ENCODE measurements around the gene RNPEPL1.

Gene RNPEPL1

DNA sequence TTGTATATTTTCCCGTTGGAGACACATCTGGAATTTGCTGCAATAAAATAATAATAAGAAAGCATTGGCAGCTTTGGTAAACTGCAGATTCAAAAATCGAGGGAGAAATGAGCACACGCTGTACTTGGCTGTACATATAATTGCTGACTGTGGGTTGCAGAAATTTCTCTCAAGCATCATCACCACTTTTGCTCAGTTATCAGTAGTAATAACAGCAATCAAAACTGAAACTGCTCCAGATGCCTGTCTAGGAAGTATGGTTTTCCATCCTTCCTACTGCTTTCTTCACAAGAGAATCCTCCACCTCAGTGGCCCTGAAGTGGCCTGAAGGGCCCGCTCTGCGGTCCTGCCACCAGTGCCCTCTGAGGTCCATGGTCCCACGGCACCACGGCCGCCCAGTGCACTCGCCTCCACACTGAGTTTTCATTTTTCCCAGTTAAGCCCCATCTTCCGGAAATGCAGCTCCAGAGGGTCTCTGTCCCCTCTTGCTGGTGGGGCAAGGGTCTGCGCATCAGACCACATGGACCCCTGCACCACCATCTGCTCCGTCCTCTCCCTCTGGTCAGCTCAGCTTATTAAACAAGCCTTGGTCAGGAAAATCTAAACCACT, 4.2 kb upstream of the RNPEPL1 start:
- H3K14ac ChIP-seq (ENCODE audit: low read length in 2 of 2): no peak overlapping the region
- no peak overlapping the region for H3K18ac ChIP-seq (ENCODE audit: low read depth in 1 of 2, low read length in 2 of 2)
- no peak overlapping the region for H2AFZ ChIP-seq (ENCODE audit: low read depth, low read length)

DNA sequence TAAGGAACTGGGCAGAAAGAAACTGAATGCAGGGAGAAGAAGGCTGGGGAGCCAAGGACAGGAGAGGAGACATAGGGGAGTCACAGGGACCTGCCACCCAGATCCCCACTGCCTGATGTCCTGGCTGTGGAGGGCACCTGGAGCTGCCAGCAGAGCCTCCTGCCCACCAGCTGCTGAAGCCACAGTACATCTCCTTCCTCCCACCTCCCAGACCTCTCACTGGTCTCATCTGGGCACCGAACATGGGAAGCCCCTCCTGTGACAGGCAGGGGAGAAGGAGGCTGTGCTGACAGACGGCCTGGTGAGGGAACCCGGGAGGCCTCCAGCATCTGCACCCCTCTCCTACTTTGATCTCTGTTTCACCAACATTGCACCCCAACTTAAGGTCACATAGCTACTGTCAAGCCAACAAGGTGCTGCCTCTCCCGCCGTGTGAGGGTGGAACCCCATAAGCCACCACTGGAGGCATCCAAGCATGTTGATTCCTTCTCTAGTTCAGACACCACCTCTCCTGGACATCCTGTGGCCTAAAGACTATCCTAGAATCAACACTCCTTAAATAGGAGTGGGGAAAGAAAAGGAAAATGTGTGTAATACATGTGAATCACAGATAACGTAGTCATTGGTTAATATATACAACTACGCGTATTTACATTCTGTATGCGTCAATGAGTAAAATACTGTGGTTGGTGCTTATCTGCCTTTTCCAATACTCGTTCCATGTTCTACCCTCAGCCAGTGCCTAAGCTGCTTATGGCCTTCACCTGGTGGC, 3.5 kb upstream of the RNPEPL1 start:
- Histone ChIP-seq H3K4me1 (ENCODE audit: control insufficient read depth, insufficient read depth, low read depth, low read length) (peaks cover 39% of the 10 kb centered on the region), H3K18ac (ENCODE audit: low read depth in 1 of 2, low read length in 2 of 2) (peak overlapping the region; percentile 3 to 16), H3K14ac (ENCODE audit: low read length in 2 of 2) (no peak overlapping the region), H2BK120ac (ENCODE audit: low read depth, low read length) (peak overlapping the region; percentile 37), H3K23ac (ENCODE audit: low read length in 2 of 2) (no peak overlapping the region), H3K27ac (ENCODE audit: low read length, poor library complexity, severe bottlenecking) (no peak overlapping the region), H3K4me2 (ENCODE audit: low read length, poor library complexity, severe bottlenecking) (no peak overlapping the region), H2AK5ac (ENCODE audit: low read length, severe bottlenecking) (no peak overlapping the region), H3K9me3 (ENCODE audit: control insufficient read depth, low read length) (no peaks in the 10 kb centered on the region), H4K8ac (ENCODE audit: low read length) (no peak overlapping the region), H2BK5ac (ENCODE audit: low read depth, low read length, poor library complexity, severe bottlenecking) (no peak overlapping the region), H4K91ac (ENCODE audit: low read length) (peak overlapping the region; percentile 36), H2BK15ac (ENCODE audit: low read depth, poor library complexity, severe bottlenecking) (no peak overlapping the region), H2BK12ac (ENCODE audit: low read length in 2 of 2) (peak overlapping the region; percentile 41 to 73), H3K27me3 (ENCODE audit: control insufficient read depth in 1 of 2, insufficient read depth in 1 of 2, low read length in 2 of 2) (no peaks in the 10 kb centered on the region), H3K36me3 (ENCODE audit: control insufficient read depth in 1 of 2, insufficient read depth in 2 of 2, low read depth in 1 of 2, low read length in 2 of 2) (peaks cover 10 to 17% of the 10 kb centered on the region in 2 experiments), H3K9ac (ENCODE audit: low read length) (no peak overlapping the region), H3K4ac (ENCODE audit: low read depth in 1 of 2, low read length in 2 of 2) (no peak overlapping the region), H3K4me3 (ENCODE audit: insufficient read depth in 1 of 2, low read depth in 1 of 2, low read length in 2 of 2) (no peak overlapping the region), H2AFZ (ENCODE audit: low read depth, low read length) (no peak overlapping the region), H3K79me1 (replicated peaks; ENCODE audit: low read length, poor library complexity, severe bottlenecking) (peaks cover 23% of the 10 kb centered on the region)
- DNase-seq: peak; percentile 90
- 75% methylated on average over 9 of the region's 10 CpGs for WGBS

More for the DNA sequence above, 4.2 kb upstream of the RNPEPL1 start:
- Histone ChIP-seq H3K4me2 (ENCODE audit: low read length, poor library complexity, severe bottlenecking) (no peak overlapping the region), H2BK15ac (ENCODE audit: low read depth, poor library complexity, severe bottlenecking) (no peak overlapping the region), H2BK5ac (ENCODE audit: low read depth, low read length, poor library complexity, severe bottlenecking) (no peak overlapping the region), H3K27me3 (ENCODE audit: control insufficient read depth in 1 of 2, insufficient read depth in 1 of 2, low read length in 2 of 2) (no peaks in the 10 kb centered on the region), H3K27ac (ENCODE audit: low read length, poor library complexity, severe bottlenecking) (no peak overlapping the region), H3K4ac (ENCODE audit: low read depth in 1 of 2, low read length in 2 of 2) (peak overlapping the region in 1 of 2 experiments; percentile 38), H2BK120ac (ENCODE audit: low read depth, low read length) (no peak overlapping the region), H4K8ac (ENCODE audit: low read length) (no peak overlapping the region), H3K36me3 (ENCODE audit: control insufficient read depth in 1 of 2, insufficient read depth in 2 of 2, low read depth in 1 of 2, low read length in 2 of 2) (peaks cover 7 to 17% of the 10 kb centered on the region in 2 experiments), H4K91ac (ENCODE audit: low read length) (no peak overlapping the region), H3K4me1 (ENCODE audit: control insufficient read depth, insufficient read depth, low read depth, low read length) (peaks cover 37% of the 10 kb centered on the region), H3K9me3 (ENCODE audit: control insufficient read depth, low read length) (no peaks in the 10 kb centered on the region), H3K9ac (ENCODE audit: low read length) (no peak overlapping the region), H3K79me1 (replicated peaks; ENCODE audit: low read length, poor library complexity, severe bottlenecking) (peaks cover 23% of the 10 kb centered on the region), H2AK5ac (ENCODE audit: low read length, severe bottlenecking) (no peak overlapping the region), H3K4me3 (ENCODE audit: insufficient read depth in 1 of 2, low read depth in 1 of 2, low read length in 2 of 2) (no peak overlapping the region), H3K23ac (ENCODE audit: low read length in 2 of 2) (no peak overlapping the region), H2BK12ac (ENCODE audit: low read length in 2 of 2) (peak overlapping the region in 1 of 2 experiments; percentile 11)
- WGBS: 98% methylated on average over 11 of the region's 12 CpGs
- DNase-seq: peak; percentile 17

DNA sequence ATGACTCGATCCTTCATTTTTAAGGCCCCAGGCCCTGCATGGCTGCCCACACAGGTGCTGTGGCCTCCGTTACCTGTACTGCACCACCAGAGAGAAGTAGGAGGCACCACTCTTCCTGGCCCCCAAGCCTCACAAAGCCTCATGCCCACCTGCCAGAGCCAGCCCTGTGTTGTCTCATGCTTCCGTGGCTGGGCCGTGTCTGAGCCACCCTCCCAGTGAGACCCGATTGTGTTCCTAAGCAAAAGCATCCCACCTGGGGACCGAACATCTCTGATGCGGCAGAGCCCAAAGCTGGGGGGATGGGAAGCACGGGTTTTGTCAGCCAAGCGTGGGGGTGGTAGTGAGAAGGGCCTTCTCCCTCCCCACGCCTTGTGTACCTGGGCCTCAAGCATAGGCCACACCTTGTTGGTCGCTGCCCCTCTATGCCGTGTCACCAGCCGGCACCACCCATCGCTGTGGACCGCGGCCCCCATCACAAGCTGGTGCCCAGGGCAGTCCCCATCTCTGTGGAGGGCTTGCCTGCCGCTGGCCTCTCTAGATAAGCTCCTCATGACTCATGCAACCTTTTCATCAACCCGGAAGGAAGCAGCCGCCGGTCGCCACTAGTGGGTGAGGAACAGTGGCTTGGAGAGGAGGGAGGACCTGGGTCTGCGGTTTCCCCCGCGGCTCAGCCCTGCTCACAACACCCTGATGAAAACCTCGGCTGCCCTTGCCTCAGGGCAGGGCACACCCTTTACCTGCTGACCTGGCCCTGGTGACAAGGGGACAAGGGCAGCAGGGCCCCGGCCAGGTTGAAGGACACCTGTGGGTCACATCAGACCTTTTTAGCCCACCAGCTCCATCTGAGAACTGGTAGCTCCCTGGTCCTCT, 2.7 kb upstream of the RNPEPL1 start:
- Histone ChIP-seq H3K4me1 (ENCODE audit: control insufficient read depth, insufficient read depth, low read depth, low read length) (peaks cover 43% of the 10 kb centered on the region), H2BK12ac (ENCODE audit: low read length in 2 of 2) (peak overlapping the region; percentile 44 to 91), H3K14ac (ENCODE audit: low read length in 2 of 2) (no peak overlapping the region), H3K27ac (ENCODE audit: low read length, poor library complexity, severe bottlenecking) (no peak overlapping the region), H2BK120ac (ENCODE audit: low read depth, low read length) (peak overlapping the region; percentile 29), H3K9ac (ENCODE audit: low read length) (peak overlapping the region; percentile 80), H4K91ac (ENCODE audit: low read length) (peak overlapping the region; percentile 77), H3K9me3 (ENCODE audit: control insufficient read depth, low read length) (no peaks in the 10 kb centered on the region), H3K4me2 (ENCODE audit: low read length, poor library complexity, severe bottlenecking) (peak overlapping the region; percentile 73), H2AK5ac (ENCODE audit: low read length, severe bottlenecking) (peak overlapping the region; percentile 17), H3K4me3 (ENCODE audit: insufficient read depth in 1 of 2, low read depth in 1 of 2, low read length in 2 of 2) (peak overlapping the region in 1 of 2 experiments; percentile 76), H2BK15ac (ENCODE audit: low read depth, poor library complexity, severe bottlenecking) (no peak overlapping the region), H3K4ac (ENCODE audit: low read depth in 1 of 2, low read length in 2 of 2) (peak overlapping the region; percentile 90 to 98), H2BK5ac (ENCODE audit: low read depth, low read length, poor library complexity, severe bottlenecking) (no peak overlapping the region), H3K23ac (ENCODE audit: low read length in 2 of 2) (no peak overlapping the region), H3K79me1 (replicated peaks; ENCODE audit: low read length, poor library complexity, severe bottlenecking) (peaks cover 29% of the 10 kb centered on the region), H4K8ac (ENCODE audit: low read length) (peak overlapping the region; percentile 88), H3K27me3 (ENCODE audit: control insufficient read depth in 1 of 2, insufficient read depth in 1 of 2, low read length in 2 of 2) (no peaks in the 10 kb centered on the region), H2AFZ (ENCODE audit: low read depth, low read length) (peak overlapping the region; percentile 47), H3K18ac (ENCODE audit: low read depth in 1 of 2, low read length in 2 of 2) (peak overlapping the region; percentile 79 to 86), H3K36me3 (ENCODE audit: control insufficient read depth in 1 of 2, insufficient read depth in 2 of 2, low read depth in 1 of 2, low read length in 2 of 2) (peaks cover 15 to 17% of the 10 kb centered on the region in 2 experiments)
- WGBS: 64% methylated on average over 25 of the region's 26 CpGs
- DNase-seq: peak; percentile 92
